GM18858 (cell line): ENCODE data around the gene CCNDBP1.
"Not testable (repeated sequence)": the region's sequence is repeated elsewhere in the genome, so short reads cannot be mapped to it uniquely, and the experiment has no call there.

Experiments
- ATAC-seq: cut with Tn5 transposase; IDR thresholded peaks from one replicate; pipeline ENCODE4 v1.9.1; 2021; ENCODE audit not compliant: unreplicated experiment

The CCNDBP1 gene, protein sequence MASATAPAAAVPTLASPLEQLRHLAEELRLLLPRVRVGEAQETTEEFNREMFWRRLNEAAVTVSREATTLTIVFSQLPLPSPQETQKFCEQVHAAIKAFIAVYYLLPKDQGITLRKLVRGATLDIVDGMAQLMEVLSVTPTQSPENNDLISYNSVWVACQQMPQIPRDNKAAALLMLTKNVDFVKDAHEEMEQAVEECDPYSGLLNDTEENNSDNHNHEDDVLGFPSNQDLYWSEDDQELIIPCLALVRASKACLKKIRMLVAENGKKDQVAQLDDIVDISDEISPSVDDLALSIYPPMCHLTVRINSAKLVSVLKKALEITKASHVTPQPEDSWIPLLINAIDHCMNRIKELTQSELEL

DNA sequence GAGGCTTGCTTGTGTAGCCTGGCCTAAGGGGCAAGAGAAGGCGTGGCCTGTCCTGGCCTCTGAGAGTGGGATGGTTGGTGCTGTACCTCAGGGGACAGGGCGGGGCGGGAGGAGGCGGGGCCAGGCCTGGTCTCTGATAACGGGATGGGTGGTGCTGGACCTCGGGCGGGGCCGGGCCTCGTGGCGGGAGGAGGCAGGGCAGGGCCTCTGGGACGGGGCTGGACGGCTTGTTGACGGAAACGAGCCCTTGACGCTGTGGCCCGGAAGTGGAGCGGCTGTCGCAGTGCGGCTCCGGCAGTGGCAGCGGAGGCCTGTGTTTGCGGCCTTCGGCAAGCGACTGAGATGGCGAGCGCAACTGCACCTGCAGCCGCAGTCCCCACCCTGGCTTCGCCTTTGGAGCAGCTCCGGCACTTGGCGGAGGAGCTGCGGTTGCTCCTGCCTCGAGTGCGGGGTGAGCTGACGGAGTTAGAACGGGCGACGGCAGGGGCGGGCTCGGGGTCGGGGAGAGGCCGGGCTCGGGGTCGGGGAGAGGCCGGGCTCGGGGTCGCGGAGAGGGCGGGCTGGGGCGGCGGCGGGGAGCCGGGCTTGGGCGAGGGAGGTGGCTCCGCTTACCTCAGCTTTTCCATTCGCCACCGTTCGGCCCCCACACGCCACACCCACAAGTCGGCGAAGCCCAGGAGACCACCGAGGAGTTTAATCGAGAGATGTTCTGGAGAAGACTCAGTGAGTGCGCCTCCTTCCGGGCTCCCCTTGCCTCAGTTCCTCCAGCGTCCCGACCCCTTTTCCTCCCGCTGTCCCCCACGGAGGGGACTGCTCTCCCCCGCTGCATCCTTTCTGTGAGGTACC is at the start of gene CCNDBP1:
TSS of gene CCNDBP1 (plus strand) at position 247 of the 846 bp plus-strand sequence. CDS start at position 343, 96 bp downstream.
- ATAC-seq: peak; percentile 63

- no peak for ATAC-seq
Observed at GRCh38 chr15:43143203-43143941, 41.8 kb upstream of the CCNDBP1 start.

GRCh38 chr15:43144512-43144911 is 40.7 kb upstream of the CCNDBP1 start:
- ATAC-seq: no peak

DNA sequence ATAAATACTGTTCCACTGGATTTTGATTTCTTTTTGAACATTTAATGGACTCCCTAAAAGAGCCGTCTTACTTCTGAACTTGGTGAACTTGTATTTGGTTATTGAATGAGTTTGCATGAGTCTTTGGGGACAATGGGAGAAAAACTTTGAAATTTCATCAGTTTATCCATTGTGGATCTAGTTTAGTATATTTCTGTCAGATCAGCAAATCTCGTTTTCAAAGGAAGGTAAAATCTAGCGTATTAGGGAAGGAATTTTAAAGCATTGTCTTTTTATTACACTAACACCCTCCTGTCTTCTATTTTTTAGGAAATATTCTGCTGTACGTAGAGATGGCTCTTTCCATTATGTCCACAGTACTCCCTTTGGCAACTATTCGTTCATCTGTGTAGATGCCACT is 39.0 kb upstream of the CCNDBP1 start:
- ATAC-seq: no peak

DNA sequence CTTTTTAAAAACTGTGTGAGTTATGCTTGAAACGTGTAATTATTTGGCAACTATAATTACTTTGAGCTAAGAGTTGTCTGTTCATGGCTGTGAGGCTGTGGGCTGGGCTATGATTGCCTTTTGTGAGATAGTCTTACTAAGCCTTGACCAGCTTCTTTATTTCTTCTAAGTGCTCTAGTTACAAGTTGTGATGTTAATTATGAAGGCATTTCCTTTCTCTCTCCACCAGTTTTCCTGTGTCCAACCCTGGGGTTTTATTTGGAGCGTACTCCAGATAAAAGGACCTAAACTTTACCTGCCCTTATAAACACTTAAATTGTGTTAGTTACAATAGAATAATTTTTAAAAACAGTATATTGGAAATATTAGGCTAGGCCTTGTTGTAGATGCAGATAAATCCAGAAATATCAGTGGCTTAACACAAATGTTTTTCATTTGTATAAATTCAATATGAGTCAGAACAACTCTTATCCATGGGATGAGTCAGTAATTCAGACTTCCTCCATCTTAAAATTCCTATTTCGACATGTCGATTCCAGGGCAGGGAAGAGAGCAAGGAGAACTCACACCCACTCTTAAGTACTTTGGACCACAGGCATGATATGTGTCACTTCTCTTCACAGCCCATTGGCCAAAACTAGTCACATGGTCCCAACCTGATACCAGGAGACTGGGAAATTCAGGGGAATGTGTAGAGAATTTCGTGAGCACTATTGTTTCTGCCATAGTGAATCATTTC is 34.8 kb upstream of the CCNDBP1 start:
- ATAC-seq: no peak

DNA sequence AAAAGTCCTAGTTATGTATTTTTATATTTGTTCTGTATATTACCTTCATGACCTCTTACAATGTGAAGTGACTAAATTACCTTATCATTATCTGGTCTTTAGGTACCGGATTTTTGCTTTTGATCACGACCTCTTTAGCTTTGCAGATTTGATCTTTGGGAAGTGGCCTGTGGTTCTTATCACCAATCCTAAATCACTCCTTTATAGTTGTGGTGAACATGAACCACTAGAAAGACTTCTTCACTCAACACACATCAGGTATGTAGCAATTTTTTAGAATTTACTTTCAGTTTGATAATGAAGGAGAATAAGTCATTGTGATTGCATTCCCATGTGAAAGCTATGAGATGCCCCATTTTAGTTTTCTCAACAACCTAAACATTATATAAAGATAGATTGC is 33.5 kb upstream of the CCNDBP1 start:
- ATAC-seq: no peak

DNA sequence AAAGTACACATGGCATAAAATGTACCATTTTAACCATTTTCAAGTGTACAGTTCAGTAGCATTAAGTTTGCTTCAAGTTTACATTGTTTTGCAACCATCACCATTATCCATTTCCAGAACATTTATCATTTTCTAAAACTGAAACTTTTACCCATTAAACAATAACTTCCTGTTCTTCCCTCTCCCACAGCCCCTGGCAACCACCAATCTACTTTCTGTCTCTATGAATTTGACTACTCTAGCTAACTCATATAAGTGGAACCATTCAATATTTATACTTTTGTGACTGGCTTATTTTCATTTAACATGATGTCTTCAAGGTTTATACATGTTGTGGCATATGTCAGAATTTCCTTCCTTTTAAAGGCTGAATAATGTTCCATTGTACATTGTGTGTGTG is 31.9 kb upstream of the CCNDBP1 start:
- ATAC-seq: no peak

GRCh38 chr15:43165801-43166325 is 19.3 kb upstream of the CCNDBP1 start:
- no peak for ATAC-seq

- not testable (repeated sequence) for ATAC-seq
Observed at GRCh38 chr15:43167261-43167660, 17.9 kb upstream of the CCNDBP1 start.

- ATAC-seq: no peak
Observed at GRCh38 chr15:43168192-43169107, 16.8 kb upstream of the CCNDBP1 start.

- no peak for ATAC-seq
Observed at GRCh38 chr15:43169888-43170287, 15.3 kb upstream of the CCNDBP1 start.

- ATAC-seq: not testable (repeated sequence)
Observed at GRCh38 chr15:43175656-43176309, 9.4 kb upstream of the CCNDBP1 start.

DNA sequence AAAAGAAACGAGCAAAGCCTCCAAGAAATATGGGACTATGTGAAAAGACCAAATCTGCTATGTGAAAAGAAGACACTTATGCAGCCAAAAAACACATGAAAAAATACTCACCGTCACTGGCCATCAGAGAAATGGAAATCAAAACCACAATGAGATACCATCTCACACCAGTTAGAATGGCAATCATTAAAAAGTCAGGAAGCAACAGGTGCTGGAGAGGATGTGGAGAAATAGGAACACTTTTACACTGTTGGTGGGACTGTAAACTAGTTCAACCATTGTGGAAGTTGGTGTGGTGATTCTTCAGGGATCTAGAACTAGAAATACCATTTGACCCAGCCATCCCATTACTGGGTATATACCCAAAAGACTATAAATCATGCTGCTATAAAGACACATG is 8.1 kb upstream of the CCNDBP1 start:
- not testable (repeated sequence) for ATAC-seq

GRCh38 chr15:43183270-43183669 is 1.9 kb upstream of the CCNDBP1 start:
- no peak for ATAC-seq

GRCh38 chr15:43184407-43185124 is 637 bp upstream of the CCNDBP1 start:
- ATAC-seq: no peak

GRCh38 chr15:43186003-43186353 is 775 bp downstream of the CCNDBP1 start:
- ATAC-seq: no peak

DNA sequence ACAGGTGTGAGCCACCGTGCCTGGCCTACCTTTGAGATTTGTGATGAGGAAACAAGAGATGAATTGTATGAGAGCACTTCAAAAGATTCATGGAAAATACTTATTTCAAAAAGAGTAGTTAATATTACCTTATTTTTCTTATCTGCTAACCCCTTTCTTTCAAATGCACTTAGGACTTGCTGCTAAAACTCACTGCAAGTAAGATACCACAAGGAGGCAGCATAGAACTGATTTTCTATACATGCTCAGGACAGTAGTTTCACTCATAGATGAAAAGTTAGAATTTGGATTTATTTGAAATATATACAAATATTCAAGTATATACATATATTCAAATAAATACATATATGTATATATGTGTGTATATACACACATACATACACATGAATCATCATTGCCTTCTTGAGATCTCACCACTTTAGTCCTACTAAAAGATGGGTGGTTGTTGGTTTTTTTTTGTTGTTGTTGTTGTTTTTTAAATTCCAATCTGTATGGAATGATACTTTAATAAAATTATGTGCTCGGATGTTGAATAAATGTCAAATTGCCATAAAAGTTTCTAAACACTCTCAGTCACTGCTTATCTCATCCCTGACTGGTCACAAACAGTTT is 2.4 kb downstream of the CCNDBP1 start:
- no peak for ATAC-seq

DNA sequence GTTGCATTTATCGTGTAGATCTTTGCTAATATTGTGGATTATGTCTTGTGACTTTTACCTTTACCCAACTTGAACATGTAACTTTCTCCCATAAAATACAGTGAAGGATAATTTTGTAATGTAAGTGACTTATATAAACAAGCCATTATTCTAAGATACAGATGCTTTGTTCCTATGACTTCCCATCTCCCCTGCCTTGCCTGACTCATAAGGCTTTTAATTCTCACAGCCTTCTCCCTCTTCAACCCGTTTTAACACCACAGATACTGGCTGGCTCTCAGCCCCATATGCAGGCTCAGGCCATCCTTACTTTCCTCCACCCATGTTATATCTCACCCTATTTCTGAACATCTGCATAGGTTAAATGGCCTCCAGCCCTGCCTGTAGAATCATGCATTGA is 4.1 kb downstream of the CCNDBP1 start:
- ATAC-seq: no peak
